Memory B cell (primary cell): ENCODE data around the gene ARHGEF11.

Source experiments
- ATAC-seq: fragments of 150-1000 bp; cut with Tn5 transposase; 2 replicates; pipeline ENCODE4 v1.10.0; 2021; ENCODE audit warnings: low read depth, mild to moderate bottlenecking, moderate library complexity
- DNase-seq, 2 donors: peaks; one replicate each; pipeline ENCODE4 v3.0.0; 2022; ENCODE audit warnings: low spot score in 2 of 2
- H3K27ac Mint-ChIP-seq: one replicate; pipeline ENCODE4 v1.8.0; 2022; ENCODE audit warnings: mild to moderate bottlenecking, moderate library complexity, mixed read lengths
- H3K27me3 Mint-ChIP-seq: one replicate; pipeline ENCODE4 v1.8.0; 2022; ENCODE audit warnings: mixed read lengths
- H3K36me3 Mint-ChIP-seq: one replicate; pipeline ENCODE4 v1.8.0; 2022; ENCODE audit warnings: mild to moderate bottlenecking, mixed read lengths
- H3K4me1 Mint-ChIP-seq: one replicate; pipeline ENCODE4 v1.8.0; 2022; ENCODE audit warnings: mixed read lengths
- H3K4me3 Mint-ChIP-seq: one replicate; pipeline ENCODE4 v1.8.0; 2022; ENCODE audit warnings: mild to moderate bottlenecking, moderate library complexity, mixed read lengths
- H3K9me3 Mint-ChIP-seq: one replicate; pipeline ENCODE4 v1.8.0; 2022; ENCODE audit warnings: mixed read lengths

ARHGEF11 gene

DNA sequence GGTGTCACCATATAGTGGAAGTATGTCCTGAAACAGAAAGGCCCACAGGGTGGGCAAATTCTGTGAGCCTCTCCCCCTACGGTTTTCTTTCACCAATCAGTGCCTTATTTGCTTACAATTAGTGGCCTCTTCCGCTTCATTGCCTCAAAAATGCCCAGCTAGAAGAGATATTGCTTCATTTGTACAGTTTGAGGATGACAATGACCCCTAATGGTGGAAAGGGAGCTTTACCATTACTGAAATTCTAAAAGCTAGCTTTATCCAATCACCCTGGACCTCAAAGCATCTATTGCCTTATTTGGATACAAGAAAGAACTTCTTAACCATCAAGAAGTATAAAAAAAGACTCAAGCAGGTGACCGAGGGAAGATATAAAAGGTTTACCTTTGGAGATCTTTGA lies 75.5 kb downstream of the ARHGEF11 start:
- no peaks in the 10 kb centered on the region for H3K36me3 Mint-ChIP-seq
- H3K4me1 Mint-ChIP-seq: no peaks in the 10 kb centered on the region
- H3K27ac Mint-ChIP-seq: no peak overlapping the region
- H3K9me3 Mint-ChIP-seq: no peaks in the 10 kb centered on the region
- ATAC-seq: no peak
- H3K27me3 Mint-ChIP-seq: peaks cover 13% of the 10 kb centered on the region
- DNase-seq: no peak
- no peak overlapping the region for H3K4me3 Mint-ChIP-seq

DNA sequence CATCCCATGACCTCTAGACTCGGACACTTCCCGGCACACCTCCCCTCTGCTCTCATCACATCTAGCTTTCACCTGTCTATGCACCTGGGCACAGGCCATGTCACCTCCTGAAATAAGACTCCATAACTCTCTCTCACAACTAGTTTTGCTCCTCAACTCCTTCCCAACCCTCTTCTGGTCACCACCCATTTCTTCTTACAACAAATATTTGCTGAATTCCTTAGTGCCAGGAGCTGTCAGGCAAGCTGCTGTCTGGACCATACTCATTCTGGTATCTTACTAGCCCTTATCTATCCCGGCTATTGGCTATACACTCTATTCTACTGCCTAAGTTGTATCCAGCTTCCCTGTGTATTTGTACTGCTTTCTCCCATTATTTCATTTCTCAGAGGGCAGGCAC lies 76.0 kb downstream of the ARHGEF11 start:
- Mint-ChIP-seq H3K4me1 (no peaks in the 10 kb centered on the region), H3K36me3 (no peaks in the 10 kb centered on the region), H3K27ac (no peak overlapping the region), H3K9me3 (no peaks in the 10 kb centered on the region), H3K4me3 (no peak overlapping the region), H3K27me3 (peaks cover 11% of the 10 kb centered on the region)
- DNase-seq: no peak
- no peak for ATAC-seq

DNA sequence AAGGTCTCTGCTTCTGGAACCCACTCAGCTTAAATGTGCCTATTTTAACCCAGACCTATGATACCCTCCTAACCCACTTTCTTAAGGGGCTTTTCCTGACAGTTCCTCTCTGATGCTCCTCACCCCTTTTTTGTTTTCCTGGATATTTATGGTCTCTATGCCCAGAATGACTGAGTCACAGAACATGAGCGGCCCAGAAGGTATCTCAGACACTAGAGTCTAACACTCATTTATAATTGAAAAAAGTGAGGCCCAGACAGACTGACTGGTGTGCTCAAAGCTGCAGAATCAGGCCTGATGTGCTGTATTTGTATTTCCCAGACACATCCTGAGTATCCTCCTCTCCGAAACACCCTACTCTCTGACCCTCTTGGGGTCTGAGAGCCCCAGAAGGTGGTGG lies 81.1 kb downstream of the ARHGEF11 start:
- H3K9me3 Mint-ChIP-seq: peaks cover 5% of the 10 kb centered on the region
- peaks cover 8% of the 10 kb centered on the region for H3K27me3 Mint-ChIP-seq
- H3K4me1 Mint-ChIP-seq: peaks cover 23% of the 10 kb centered on the region
- ATAC-seq (no peak), DNase-seq (no peak)
- H3K4me3 Mint-ChIP-seq: no peak overlapping the region
- H3K36me3 Mint-ChIP-seq: peaks cover 3% of the 10 kb centered on the region
- H3K27ac Mint-ChIP-seq: no peak overlapping the region

DNA sequence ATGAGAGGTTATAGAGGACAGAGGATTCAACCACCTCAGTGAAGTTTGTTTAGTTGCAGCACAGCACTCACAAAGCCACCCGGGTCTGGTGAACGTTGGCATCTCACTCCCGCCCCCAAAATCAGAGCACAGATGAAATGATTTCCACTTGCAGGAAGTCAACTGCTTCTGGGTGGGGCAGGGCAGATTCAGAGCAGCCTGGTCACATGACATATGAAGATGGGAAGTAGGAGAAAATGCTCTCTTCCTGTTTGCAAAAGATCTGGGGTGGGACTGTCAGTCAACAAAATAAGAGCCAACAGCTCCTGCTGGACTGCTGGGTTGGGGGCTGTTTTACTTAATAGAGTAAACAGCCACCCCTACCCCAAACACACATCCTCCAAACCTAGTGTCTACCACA lies 81.9 kb downstream of the ARHGEF11 start:
- DNase-seq: no peak
- peak; percentile 74 for ATAC-seq
- Mint-ChIP-seq H3K4me3 (peak overlapping the region; percentile 49), H3K9me3 (peaks cover 5% of the 10 kb centered on the region), H3K27me3 (peaks cover 7% of the 10 kb centered on the region), H3K4me1 (peaks cover 24% of the 10 kb centered on the region), H3K27ac (no peak overlapping the region), H3K36me3 (peaks cover 3% of the 10 kb centered on the region)

DNA sequence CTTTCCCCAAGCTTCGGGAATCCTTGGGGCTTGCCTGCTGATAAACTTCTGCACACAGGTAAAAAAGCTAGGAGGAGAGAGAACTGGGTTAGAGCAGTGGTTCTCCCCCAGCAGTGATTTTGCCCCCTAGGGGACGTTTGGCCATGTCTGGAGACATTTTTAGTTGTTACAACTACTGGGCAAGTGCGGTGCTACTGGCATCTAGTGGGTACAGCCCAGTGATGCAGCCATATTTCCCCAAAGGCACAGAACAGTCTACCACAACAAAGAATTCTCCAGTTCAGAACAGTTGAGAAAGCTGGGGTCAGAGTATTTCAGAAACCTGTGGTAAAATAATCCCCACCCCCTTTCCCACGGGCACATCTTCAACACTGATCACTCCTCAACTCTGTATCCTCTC lies 83.8 kb downstream of the ARHGEF11 start:
- ATAC-seq (peak; percentile 48), DNase-seq (peak in 1 of 2 donors; percentile 5)
- peaks cover 24% of the 10 kb centered on the region for H3K4me1 Mint-ChIP-seq
- H3K36me3 Mint-ChIP-seq: peaks cover 3% of the 10 kb centered on the region
- H3K27ac Mint-ChIP-seq: no peak overlapping the region
- peaks cover 5% of the 10 kb centered on the region for H3K9me3 Mint-ChIP-seq
- H3K27me3 Mint-ChIP-seq: peaks cover 7% of the 10 kb centered on the region
- H3K4me3 Mint-ChIP-seq: no peak overlapping the region

DNA sequence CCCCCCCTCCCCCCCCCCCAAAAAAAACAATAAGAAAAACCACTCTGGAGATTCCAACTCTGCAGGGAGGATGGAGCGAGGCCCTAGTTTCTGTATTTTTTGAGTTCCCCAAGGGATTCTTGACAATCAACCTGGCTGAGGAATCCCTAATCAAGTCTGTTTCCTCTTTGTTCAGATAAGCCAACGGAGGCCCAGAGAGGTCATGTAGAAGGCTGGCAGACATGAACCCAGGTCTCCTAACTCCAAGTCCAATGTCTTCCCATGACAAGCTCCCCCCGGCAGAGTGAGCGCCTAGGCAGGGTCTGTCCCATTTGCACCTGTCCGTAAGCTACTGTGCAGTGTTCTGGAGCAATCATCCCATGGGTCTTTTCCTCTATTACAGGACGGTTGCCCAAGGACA lies 85.6 kb downstream of the ARHGEF11 start:
- no peak overlapping the region for H3K4me3 Mint-ChIP-seq
- no peak overlapping the region for H3K27ac Mint-ChIP-seq
- peaks cover 4% of the 10 kb centered on the region for H3K27me3 Mint-ChIP-seq
- no peak for DNase-seq
- peaks cover 5% of the 10 kb centered on the region for H3K9me3 Mint-ChIP-seq
- peaks cover 3% of the 10 kb centered on the region for H3K36me3 Mint-ChIP-seq
- peaks cover 24% of the 10 kb centered on the region for H3K4me1 Mint-ChIP-seq
- no peak for ATAC-seq

DNA sequence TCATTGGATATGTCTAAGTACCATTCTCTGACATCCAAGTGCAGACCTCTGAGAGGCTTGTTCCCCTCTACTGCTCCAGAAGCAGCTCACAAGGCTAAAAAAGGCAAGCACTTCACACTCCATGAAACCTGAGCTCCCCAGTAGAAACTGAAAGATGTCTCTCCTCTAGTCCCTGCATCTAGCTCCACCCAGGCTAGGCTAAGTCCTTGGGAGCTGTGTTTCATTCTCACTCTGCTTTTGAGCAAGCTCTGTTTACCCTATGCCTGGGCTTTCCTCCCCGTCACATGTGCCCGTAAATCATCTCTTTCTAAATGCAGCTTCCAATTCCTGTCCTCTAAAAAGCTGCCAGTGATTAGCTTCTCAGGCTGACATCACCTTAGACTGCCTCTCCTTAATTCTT lies 86.1 kb downstream of the ARHGEF11 start:
- ATAC-seq: no peak
- H3K27me3 Mint-ChIP-seq: peaks cover 6% of the 10 kb centered on the region
- peaks cover 4% of the 10 kb centered on the region for H3K36me3 Mint-ChIP-seq
- H3K4me1 Mint-ChIP-seq: peaks cover 23% of the 10 kb centered on the region
- no peak for DNase-seq
- H3K9me3 Mint-ChIP-seq: peaks cover 5% of the 10 kb centered on the region
- no peak overlapping the region for H3K27ac Mint-ChIP-seq
- no peak overlapping the region for H3K4me3 Mint-ChIP-seq

DNA sequence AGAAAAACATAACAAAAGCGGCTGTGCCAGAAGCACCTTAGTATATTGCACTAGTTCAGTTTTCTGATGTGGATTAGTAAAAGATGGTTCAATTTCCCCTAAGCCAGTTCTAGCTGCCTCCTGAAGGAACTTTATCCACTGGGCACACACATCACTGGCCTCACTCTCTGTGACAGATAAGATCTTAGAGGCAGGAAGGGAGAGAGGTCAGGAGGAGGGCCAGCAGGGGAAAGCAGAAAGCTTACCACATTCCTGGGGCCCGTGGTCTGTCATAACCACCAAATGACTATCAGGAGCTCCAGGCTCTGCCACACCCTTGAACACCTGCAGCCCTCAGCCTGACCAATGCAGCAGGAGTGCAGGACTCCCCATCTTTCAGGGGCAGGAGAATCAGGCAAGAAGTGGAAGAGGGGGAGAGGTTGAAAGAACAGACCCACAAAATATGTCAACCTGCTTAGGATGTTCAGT lies 87.3 kb downstream of the ARHGEF11 start:
- H3K36me3 Mint-ChIP-seq: peaks cover 4% of the 10 kb centered on the region
- no peak overlapping the region for H3K4me3 Mint-ChIP-seq
- DNase-seq: no peak
- no peak overlapping the region for H3K27ac Mint-ChIP-seq
- H3K4me1 Mint-ChIP-seq: peaks cover 12% of the 10 kb centered on the region
- ATAC-seq: no peak
- H3K9me3 Mint-ChIP-seq: peaks cover 3% of the 10 kb centered on the region
- peaks cover 6% of the 10 kb centered on the region for H3K27me3 Mint-ChIP-seq

DNA sequence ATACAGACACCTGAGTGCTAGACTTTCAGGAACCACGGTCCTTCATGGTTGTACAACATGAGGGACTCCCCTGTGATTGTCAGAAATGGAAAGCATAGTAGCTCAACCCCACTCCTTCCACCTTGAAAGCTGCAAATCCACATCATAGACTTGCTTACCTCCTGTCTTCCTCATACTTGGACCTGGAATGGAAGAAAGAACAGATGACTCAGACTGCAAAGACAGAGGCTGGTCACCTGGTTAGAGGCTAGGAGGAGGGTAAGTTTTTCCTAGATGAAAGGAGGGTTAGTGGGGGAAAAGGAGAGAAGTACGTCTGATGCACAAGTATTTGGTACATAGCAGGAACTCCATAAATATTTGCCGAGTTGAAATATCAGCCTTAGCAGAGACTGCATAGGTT lies 87.9 kb downstream of the ARHGEF11 start:
- H3K36me3 Mint-ChIP-seq: peaks cover 4% of the 10 kb centered on the region
- DNase-seq (no peak), ATAC-seq (no peak)
- H3K4me1 Mint-ChIP-seq: peaks cover 8% of the 10 kb centered on the region
- H3K9me3 Mint-ChIP-seq: peaks cover 3% of the 10 kb centered on the region
- H3K27me3 Mint-ChIP-seq: peaks cover 6% of the 10 kb centered on the region
- no peak overlapping the region for H3K4me3 Mint-ChIP-seq
- no peak overlapping the region for H3K27ac Mint-ChIP-seq

DNA sequence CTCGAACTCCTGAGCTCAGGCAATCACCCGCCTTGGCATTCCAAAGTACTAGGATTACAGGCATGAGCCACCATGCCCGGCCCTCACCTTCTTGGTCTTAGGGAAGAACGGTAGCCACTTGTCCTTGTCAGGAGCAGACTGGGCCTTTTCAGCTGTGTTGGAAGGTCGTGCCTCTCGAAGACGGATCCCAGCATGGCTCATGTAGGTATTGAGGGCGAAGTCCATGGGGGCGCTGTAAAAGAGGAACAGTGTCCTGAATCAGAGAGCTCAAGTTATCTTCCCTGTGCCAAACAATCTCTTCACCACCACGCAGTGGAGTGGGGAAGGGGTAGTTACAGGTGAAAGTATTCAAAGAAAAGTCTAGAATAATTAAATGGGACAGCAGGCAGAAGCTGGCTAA lies 89.2 kb downstream of the ARHGEF11 start:
- DNase-seq (no peak), ATAC-seq (no peak)
- Mint-ChIP-seq H3K27me3 (peaks cover 1% of the 10 kb centered on the region), H3K4me1 (peaks cover 3% of the 10 kb centered on the region), H3K9me3 (no peaks in the 10 kb centered on the region), H3K4me3 (no peak overlapping the region), H3K36me3 (peaks cover 3% of the 10 kb centered on the region), H3K27ac (no peak overlapping the region)

DNA sequence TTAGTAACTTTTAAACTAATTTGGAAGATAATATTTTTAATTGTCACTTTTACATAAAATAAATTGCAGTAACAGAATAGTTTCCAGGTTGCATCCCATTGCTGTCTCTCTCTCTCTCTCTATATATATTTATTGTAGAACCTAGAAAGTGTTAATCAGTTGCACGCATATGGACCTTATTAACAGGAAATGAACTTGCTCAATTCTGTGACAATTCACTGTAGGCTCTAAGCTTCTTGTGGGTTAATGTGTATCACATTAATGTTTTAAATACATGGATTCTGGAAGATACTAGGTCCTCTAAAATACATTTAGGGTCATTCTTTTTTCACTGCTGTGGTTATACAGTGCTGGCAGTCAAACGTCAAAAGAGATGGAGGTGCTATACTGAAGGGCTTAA lies 92.0 kb downstream of the ARHGEF11 start:
- DNase-seq (no peak), ATAC-seq (no peak)
- H3K4me3 Mint-ChIP-seq: no peak overlapping the region
- H3K27ac Mint-ChIP-seq: no peak overlapping the region
- H3K36me3 Mint-ChIP-seq: peaks cover 7% of the 10 kb centered on the region
- H3K27me3 Mint-ChIP-seq: peaks cover 4% of the 10 kb centered on the region
- no peaks in the 10 kb centered on the region for H3K9me3 Mint-ChIP-seq
- H3K4me1 Mint-ChIP-seq: no peaks in the 10 kb centered on the region

DNA sequence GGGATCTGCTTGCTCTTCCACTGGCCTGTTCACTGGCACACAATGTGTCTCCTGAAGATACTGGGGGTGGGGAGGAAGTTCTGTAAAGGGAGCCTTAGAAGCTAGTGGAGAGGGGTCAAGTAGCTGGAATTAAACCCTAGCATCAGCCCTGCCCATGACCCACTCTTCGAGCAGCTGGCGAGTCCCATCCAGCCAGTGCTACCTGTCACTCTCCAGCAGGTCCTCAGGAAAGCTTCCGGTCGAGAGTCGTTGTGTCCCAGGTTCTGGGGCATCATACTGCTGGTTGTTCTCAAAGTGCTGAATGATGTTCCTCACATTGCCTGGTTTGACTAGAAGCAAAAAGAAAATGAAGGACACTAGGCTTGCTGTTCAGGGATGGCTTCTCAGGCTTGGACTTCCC lies 94.2 kb downstream of the ARHGEF11 start:
- ATAC-seq: no peak
- no peak overlapping the region for H3K27ac Mint-ChIP-seq
- DNase-seq: no peak
- H3K27me3 Mint-ChIP-seq: peaks cover 4% of the 10 kb centered on the region
- H3K9me3 Mint-ChIP-seq: no peaks in the 10 kb centered on the region
- H3K36me3 Mint-ChIP-seq: peaks cover 7% of the 10 kb centered on the region
- H3K4me3 Mint-ChIP-seq: no peak overlapping the region
- H3K4me1 Mint-ChIP-seq: no peaks in the 10 kb centered on the region

DNA sequence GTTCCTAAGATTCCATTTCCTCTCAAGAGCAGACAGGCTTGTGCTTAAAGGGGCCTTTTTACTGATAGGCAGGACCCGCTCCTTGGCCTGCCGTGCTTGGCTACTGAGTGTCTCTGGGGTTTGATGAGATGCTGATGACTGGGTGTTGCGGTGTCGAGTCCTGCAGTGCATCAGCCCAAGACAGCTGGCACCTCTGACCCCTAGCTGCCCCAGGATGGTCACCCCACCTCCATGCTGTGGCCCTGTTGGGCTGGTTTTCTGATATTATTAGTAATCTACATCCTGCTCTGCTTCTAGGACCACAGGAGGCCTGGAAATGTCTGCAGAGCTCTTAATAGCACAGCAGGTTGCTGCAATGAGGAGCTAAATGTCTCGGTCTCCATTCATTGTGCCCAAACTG lies 96.4 kb downstream of the ARHGEF11 start:
- no peaks in the 10 kb centered on the region for H3K4me1 Mint-ChIP-seq
- no peak for ATAC-seq
- H3K27me3 Mint-ChIP-seq: peaks cover 8% of the 10 kb centered on the region
- no peak for DNase-seq
- no peaks in the 10 kb centered on the region for H3K9me3 Mint-ChIP-seq
- no peak overlapping the region for H3K27ac Mint-ChIP-seq
- H3K36me3 Mint-ChIP-seq: peaks cover 18% of the 10 kb centered on the region
- H3K4me3 Mint-ChIP-seq: no peak overlapping the region

DNA sequence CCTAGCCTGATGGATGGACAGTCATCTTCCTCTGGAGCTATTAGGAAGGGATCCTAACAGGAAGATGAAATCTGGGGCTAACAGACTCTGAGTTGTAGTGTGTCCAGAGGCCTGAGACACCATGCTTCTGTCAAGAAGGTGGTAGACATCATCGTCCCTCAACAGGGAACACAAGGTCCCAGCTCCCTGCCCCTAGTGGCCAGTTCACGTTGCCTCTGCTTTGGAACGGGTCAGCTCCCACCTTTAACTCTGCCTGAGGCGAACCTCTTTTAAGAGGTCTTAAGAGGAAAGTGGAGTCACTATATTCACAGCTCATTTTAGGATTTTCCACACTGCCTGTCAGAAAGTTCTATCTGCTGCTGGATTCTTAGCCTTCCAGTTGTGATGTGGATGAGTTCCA lies 96.8 kb downstream of the ARHGEF11 start:
- ATAC-seq: no peak
- DNase-seq: no peak
- H3K9me3 Mint-ChIP-seq: no peaks in the 10 kb centered on the region
- H3K27ac Mint-ChIP-seq: no peak overlapping the region
- H3K4me1 Mint-ChIP-seq: no peaks in the 10 kb centered on the region
- H3K36me3 Mint-ChIP-seq: peaks cover 18% of the 10 kb centered on the region
- H3K4me3 Mint-ChIP-seq: no peak overlapping the region
- peaks cover 8% of the 10 kb centered on the region for H3K27me3 Mint-ChIP-seq

DNA sequence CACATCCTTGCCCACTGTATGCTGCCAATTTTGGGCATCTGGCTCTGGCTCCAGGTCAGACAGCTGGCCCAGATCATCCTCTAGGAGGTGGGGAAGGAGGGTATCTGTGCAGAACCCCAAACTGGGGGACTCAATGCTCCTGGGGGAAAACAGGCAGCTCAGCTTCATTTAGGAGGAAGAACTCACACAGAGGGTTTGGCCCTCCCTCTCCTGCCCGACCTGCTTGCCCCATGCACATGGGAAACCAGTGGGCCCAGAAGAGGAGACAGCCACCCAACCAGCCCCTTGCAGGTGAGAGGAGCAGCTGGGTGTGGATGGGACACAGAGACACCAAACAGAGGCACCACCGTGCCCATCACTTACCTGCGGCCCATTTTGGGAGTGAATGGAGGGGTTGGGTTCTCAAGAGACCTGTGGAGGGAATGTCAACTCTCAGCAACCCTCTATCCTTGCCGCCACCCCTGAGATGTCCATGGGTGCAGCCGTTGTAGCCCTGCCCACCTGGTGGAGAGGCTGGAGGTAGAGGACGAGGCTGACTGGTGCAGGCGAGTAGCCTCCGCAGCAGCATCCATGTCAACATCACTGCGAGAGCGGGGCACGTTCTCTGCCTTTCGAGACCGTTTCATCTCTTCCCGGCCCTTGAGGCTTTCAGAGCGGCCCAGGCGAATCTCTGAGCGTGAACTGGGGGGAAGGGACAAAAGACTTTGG lies 97.6 kb downstream of the ARHGEF11 start:
- H3K27me3 Mint-ChIP-seq: peaks cover 8% of the 10 kb centered on the region
- H3K36me3 Mint-ChIP-seq: peaks cover 21% of the 10 kb centered on the region
- H3K27ac Mint-ChIP-seq: no peak overlapping the region
- ATAC-seq (no peak), DNase-seq (no peak)
- no peaks in the 10 kb centered on the region for H3K9me3 Mint-ChIP-seq
- H3K4me3 Mint-ChIP-seq: no peak overlapping the region
- H3K4me1 Mint-ChIP-seq: no peaks in the 10 kb centered on the region
